ENCODE results near the gene FSHR. TPM values are rescaled to one million over a fixed set of nuclear protein-coding genes. Genes with fewer than 3 reads are reported as not detected.

Gene FSHR
- total and polyA plus RNA-seq, 2 experiments from 2014 or later, result not detected

DNA sequence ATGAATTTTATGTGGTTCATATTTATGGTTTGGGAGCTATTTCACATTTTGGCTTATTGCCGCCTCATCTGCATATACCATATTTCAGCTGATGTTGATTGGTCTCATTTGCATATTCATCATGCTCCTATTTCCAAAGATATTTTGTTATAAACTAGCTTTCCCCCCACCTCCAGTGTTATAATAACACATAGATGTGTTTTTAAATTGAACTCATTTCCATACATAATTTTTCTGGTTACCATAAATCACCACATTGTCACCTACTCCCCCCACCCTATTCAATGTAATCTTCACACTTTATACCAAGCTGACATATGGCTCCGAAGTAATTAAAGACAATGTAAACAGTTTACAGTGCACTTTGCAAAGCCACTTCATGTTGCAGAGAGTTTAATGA lies 101.2 kb downstream of the FSHR start:
- no peak overlapping the region for H3K27ac Mint-ChIP-seq
- no peaks in the 10 kb centered on the region for H3F3A ChIP-seq (replicated peaks; ENCODE audit: low read depth)
- H2AFZ ChIP-seq, result no peak overlapping the region
- no peak overlapping the region for H3K4me3 Mint-ChIP-seq
- no peak overlapping the region for H3K4me2 ChIP-seq
- H3K4me1 Mint-ChIP-seq, result no peaks in the 10 kb centered on the region
- H3K79me2 ChIP-seq (replicated peaks; ENCODE audit: insufficient read depth), result no peaks in the 10 kb centered on the region
- no peak for DNase-seq (ENCODE audit: low spot score)
- H4K20me1 ChIP-seq (replicated peaks; ENCODE audit: insufficient read depth), result no peaks in the 10 kb centered on the region
- H3K9me3 Mint-ChIP-seq, result peaks cover 7% of the 10 kb centered on the region
- no peak overlapping the region for H3K4me3 ChIP-seq
- TF ChIP-seq ETS1 (IDR thresholded peaks at IDR 0.05) (no peak), REST (IDR thresholded peaks at IDR 0.05; ENCODE audit: unreplicated experiment) (no peak), ZNF462 (CRISPR knock-in tag; IDR thresholded peaks at IDR 0.05) (no peak), EZH2phosphoT487 (IDR thresholded peaks at IDR 0.05; ENCODE audit: unreplicated experiment) (no peak), NANOG (IDR thresholded peaks at IDR 0.05; ENCODE audit: borderline replicate concordance) (no peak), CTCF (conservative IDR thresholded peaks at IDR 0.05; ENCODE audit: low read depth in 2 of 2) (no peak), POLR2AphosphoS5 (IDR thresholded peaks at IDR 0.05; ENCODE audit: low read depth) (no peak), ZNF331 (CRISPR knock-in tag; IDR thresholded peaks at IDR 0.05; ENCODE audit: low read depth) (no peak), EZH2 (IDR thresholded peaks at IDR 0.05; ENCODE audit: low read depth, unreplicated experiment) (no peak), JUNB (IDR thresholded peaks at IDR 0.05; ENCODE audit: unreplicated experiment) (no peak), CREB1 (CRISPR knock-in tag; IDR thresholded peaks at IDR 0.05; ENCODE audit: low read depth) (no peak), STAT1 (IDR thresholded peaks at IDR 0.05; ENCODE audit: unreplicated experiment) (no peak), ZNF114 (CRISPR knock-in tag; IDR thresholded peaks at IDR 0.05) (no peak)
- no peaks in the 10 kb centered on the region for H3K27me3 Mint-ChIP-seq (ENCODE audit: insufficient read depth, low read depth, poor library complexity)
- no peaks in the 10 kb centered on the region for H3K27me3 ChIP-seq (ENCODE audit: insufficient read depth)
- no peak overlapping the region for H3K27ac ChIP-seq (ENCODE audit: low read depth)
- H3K9me2 ChIP-seq (ENCODE audit: insufficient read depth), result no peaks in the 10 kb centered on the region
- no peak for ATAC-seq
- H3K4me1 ChIP-seq (ENCODE audit: insufficient read depth), result no peaks in the 10 kb centered on the region
- no peaks in the 10 kb centered on the region for H3K36me3 Mint-ChIP-seq (ENCODE audit: low read depth)
- H3K36me3 ChIP-seq (ENCODE audit: insufficient read depth), result no peaks in the 10 kb centered on the region; the same call in 1 of the 2 replicates
